Adrenal gland (tissue), 5 donors: Measurements from ENCODE around the gene LGI2.

Experiments
- CTCF ChIP-seq, 6 experiments: fragments of 450-650 bp in 4 of 6; fragments of 200-600 bp in 2 of 6; sonication (generic) in 1 of 6; IDR thresholded peaks; 1 replicate in 5 of 6; 2 replicates in 1 of 6; pipeline versions ENCODE4 v1.5.1 to v1.8.0; 2016 to 2021; ENCODE audit warnings: antibody characterized with exemption in 6 of 6, mild to moderate bottlenecking in 2 of 6, moderate library complexity in 1 of 6
- POLR2A ChIP-seq, 2 donors: fragments of 450-650 bp; IDR thresholded peaks; one replicate each; pipeline ENCODE4 v1.6.1; 2017; ENCODE audit warnings: antibody characterized with exemption in 2 of 2, mild to moderate bottlenecking in 2 of 2, moderate library complexity in 1 of 2
- donor health status: DM: no; HTN: no; CAD: no.

GRCh38 chr4:24999392-25000089 is 31.2 kb downstream of the LGI2 start:
- TF ChIP-seq CTCF (IDR thresholded peaks at IDR 0.05): no peak
- no peak for TF ChIP-seq POLR2A (IDR thresholded peaks at IDR 0.05)
